OCI-LY7 (cell line): Measurements from ENCODE around the gene HSD17B1.

Experiments used
- CTCF ChIP-seq: fragments of 200-600 bp; sonication (generic); conservative IDR thresholded peaks from 2 replicates; pipeline ENCODE4 v1.5.1; 2014; ENCODE audit warnings: mild to moderate bottlenecking, antibody characterized with exemption, low read length, moderate library complexity, mixed read lengths
- EZH2phosphoT487 ChIP-seq: fragments of 200-600 bp; sonication (generic); IDR thresholded peaks from 2 replicates; pipeline ENCODE4 v1.6.1; 2018; ENCODE audit warnings: low read depth, borderline replicate concordance, mild to moderate bottlenecking, mixed run types, antibody characterized with exemption, low read length, moderate library complexity, mixed read lengths

- TF ChIP-seq CTCF (no peak), EZH2phosphoT487 (no peak)
Observed at GRCh38 chr17:42502926-42503325, 49.8 kb upstream of the HSD17B1 start.
